Pulmonary artery endothelial cell (primary cell): ENCODE measurements around the gene SLC35D2. TPM values are rescaled to one million over a fixed set of nuclear protein-coding genes. Genes with fewer than 3 reads are reported as not detected.
"Not testable (repeated sequence)": the region's sequence is repeated elsewhere in the genome, so short reads cannot be mapped to it uniquely, and the experiment has no call there.

Source experiments
- DNase-seq: peaks from one replicate; pipeline ENCODE4 v3.0.0-alpha.2; 2011; ENCODE audit warnings: low read depth, low spot score
- total RNA-seq: library from RNA; depleted of rRNA; stranded (reverse); fragments of >200 nt; gene quantifications from 2 replicates; pipeline ENCODE4 v1.2.3, GENCODE V29; 2014

The SLC35D2 gene
- total RNA-seq, 1 donor from 2014 or later = 20.9 TPM

DNA sequence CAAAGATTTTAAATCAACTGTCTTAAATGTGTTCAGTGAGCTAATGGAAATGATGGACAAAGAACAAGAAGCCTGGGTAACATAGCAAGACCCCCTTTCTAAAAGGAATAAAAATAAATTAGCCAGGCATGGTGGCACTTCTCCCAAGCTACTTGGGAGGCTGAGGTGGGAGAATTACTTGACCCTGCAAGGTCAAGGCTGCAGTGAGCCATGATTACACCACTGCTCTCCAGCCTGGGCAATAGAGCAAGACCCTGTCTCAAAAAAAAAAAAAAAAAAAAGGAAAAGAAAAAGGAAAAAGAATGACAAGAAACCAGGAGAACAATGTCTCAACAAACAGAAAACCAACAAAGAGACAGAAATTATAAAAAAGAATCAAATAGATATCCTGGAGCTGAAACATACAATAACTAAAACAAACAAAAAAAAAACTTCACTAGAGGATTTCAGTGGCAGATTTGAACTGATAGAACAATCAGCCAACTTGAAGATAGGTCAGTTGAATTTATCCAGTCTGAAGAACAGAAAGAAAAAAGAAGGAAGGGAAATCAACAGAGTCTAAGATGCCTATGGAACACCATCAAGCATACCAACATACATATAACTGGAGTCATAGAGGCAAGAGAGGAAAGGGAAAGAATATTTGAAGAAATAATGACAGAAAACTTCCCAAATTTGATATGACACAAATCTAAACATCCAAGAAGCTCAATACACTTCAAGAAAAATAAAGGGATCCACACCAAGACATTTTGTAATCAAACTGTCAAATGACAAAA lies 16.8 kb upstream of the SLC35D2 start:
- no peak for DNase-seq

DNA sequence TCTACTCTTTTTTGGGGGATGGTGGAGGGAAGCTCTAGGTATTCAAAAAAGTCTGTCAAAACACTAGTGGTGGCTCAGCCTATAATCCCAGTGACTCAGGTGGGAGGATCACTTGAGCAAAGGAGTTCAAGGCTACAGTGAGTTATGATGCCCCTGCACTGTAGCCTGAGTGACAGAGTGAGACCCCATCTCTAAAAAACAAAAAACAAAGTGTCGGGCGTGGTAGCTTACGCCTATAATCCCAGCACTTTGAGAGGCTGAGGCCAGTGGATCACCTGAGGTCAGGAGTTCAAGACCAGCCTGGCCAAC lies 15.8 kb upstream of the SLC35D2 start:
- DNase-seq = no peak

DNA sequence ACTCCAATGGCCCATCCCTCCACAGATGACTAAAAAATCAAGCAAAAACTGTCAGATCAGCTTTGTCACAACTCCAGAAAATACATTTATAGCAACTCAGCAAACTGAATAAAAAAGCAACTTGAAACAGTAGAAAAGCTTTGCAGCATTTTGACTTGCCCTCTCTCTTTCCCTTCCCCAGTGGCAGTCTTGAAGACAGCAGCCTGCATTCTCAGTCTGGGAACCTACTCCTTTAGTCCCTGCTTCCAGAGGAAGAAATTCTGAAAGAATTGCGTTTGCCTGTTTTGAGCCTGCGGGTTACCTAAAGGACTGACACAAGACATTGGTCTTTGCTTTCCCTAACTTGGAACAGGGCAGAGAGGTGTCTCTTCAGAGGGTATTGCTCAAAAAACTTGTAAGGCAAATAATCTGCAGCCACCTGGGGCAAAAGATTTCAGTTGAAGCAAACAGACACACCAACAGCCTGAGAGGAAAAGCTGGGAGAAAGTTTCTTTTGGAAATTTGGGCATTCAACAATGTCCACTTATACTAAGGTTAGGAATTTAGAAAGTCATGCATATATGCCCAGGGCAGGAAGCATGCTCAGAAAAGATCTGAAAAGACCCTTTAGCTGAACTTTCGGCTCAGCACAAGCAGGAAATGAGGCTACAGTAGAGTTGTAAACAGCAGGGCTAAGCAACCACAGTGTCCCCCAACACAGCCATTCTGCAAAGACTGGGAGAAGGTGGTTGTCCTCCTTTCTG lies 15.2 kb upstream of the SLC35D2 start:
- DNase-seq = no peak

DNA sequence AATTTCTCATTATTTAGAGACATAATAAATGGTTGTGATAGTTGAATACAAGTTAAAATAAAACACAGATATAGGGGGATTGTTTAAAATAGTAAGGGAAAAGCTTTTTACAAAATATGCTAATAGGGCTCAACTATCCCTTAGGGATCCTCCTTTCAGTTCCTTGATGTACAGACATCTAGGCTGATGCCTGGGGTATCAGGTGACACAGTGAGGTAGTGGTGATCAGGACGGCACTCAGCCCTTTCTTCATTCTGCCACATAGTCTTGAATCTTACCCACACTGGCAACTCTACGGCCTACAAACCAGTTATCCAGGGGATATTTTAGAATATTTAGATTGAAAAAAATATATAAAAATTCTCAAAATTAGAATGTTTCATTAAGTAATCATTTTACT lies 12.5 kb upstream of the SLC35D2 start:
- no peak for DNase-seq

DNA sequence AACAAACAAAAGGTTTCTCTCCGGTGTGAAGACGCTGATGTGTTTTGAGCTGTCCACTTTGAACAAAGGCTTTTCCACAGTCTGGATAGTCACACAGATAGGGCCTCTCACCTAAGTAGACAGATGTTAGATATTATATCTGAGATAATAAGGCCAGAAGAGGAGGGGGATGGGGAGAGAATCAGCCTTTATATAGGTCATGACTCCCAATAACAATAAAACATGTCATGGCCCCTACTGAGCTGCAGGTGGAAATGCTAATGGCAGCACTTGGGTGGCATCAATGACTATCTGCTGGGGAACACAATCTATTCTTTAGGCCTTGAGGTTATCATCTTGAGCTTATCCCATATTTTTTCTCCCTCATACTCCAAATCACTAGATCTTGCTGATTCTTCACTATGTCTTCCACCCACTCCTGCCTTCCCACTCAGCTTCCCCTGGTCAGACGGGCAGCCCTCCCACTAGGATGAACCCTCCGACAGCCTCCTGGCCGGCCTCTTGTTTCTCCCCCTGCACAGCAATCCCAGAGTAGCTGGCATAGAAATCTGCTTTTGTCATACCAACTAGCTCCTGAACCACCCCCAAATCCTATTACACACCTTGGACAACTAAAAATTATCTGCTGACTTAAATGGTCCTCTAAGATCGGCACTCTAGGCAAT lies 11.5 kb upstream of the SLC35D2 start:
- DNase-seq = no peak

DNA sequence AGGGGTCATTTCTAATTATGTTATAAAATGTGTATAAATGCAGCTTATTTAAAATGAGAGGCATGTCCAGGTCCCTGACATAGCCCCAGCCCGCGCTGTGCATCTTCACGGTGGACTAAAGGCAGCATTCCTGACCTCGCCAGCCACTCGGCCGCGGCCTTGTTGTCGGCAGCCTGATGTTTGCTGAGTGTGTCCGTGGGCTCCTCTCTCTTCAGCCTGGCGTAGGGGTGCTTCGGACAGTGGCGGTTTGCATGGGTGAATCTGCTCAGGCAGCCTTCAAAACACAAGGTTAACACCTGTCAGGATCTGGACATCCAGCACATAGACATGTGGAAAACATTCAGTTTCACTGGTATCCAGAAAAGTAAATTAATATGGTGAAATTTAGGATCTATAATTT lies 8.8 kb upstream of the SLC35D2 start:
- DNase-seq = no peak

DNA sequence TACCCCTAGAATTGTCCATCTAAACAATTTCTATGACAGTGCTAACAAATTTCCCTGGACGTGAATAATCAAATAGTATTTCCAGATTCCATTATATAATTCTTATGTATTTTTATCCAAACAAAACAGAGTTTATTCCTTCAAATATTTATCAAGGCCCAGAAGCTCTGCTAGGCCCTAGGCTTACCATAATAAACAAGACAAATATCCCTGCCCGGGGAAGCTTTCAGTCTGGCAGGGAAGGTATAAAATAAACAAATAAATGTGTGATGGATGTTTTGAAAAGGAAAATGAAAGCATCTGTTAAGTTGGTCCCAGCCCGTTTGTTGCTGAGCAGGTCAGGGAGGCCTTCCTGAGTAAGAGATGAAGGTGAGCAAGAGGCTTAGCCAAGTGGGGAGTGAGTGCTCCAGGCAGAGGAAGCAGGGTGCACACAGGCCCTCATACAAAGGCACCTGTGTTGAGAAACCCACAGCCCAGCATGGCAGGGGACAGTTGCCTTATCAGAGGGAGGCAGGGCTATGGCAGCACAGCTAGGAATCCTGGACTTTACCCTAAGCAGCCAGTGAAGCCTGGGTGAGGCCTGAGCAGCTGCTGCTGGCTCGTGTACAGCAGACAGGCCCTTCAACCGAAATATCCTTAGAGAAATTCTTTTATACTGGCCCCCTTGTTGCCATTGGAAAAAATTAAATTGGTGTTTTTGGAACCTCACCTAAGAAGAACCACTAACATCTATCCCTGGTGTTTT lies 7.7 kb upstream of the SLC35D2 start:
- no peak for DNase-seq

DNA sequence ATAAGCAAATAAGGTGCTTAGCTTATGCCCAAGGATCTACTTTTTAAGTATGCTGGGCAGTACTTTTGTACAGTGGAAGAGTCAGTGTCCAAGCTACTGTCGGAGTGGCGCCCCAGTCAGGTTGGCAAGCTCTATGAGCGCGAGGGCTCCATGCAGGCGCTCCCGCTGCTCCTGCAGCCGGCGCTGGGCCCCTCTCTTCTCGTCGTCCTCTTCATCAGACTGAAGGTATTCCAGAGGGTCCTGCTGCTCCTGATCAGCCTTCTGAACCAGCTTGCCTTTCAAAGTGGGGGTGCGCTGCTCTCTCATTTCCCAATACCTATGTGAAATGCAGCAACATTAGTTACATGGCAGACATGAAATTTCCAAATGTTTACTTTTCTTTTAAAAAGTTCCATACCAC lies 4.6 kb upstream of the SLC35D2 start:
- DNase-seq = no peak

DNA sequence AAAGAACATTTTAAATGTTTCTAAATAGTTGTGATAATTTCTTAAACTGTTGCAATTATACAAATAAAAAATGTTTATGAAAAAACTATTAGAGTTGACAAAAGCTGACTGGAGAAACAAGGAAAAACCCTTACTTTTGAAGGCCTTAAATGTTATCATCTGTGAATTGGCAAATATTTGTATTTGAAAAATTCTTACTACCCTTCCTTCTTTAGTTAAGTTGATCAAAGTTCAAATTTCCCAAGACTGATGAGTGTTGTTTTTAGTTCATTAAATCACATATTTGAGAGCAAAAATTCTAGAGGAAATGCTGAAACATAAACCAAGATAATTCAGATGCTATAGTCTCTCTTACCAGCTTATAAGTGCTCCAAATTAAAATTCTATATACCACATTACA lies 2.6 kb upstream of the SLC35D2 start:
- no peak for DNase-seq

DNA sequence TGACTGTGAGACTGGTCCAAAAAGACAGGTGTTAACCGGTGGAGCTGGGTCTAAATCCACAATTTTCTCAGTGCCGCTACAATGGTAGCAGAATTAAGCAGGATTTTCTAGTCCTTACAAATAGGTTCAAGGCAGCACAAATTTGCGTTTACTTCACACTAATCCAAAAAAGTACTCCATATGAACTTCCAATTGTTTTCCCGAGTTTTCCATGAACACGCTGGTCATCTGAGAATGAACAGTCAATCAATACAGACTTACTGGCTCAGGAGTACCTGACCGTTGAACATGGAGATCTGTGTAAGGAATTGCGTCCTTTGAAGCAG lies 709 bp downstream of the SLC35D2 start:
- no peak for DNase-seq

DNA sequence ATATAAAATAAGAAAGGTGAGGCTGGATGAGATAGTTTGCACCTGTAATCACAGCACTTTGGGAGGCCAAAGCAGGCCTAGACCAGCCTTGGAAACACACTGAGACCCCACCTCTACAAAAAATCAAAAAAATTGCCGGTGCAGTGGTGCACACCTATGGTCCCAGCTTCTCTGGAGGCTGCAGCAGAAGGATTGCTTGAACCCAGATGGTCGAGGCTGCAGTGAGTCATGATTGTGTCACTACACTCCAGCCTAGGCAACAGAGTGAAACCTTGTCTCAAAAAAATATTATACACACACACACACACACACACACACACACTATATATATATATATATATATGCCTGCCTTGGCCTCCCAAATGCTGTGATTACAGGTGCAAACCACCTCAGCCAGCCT lies 1.3 kb downstream of the SLC35D2 start:
- no peak for DNase-seq

DNA sequence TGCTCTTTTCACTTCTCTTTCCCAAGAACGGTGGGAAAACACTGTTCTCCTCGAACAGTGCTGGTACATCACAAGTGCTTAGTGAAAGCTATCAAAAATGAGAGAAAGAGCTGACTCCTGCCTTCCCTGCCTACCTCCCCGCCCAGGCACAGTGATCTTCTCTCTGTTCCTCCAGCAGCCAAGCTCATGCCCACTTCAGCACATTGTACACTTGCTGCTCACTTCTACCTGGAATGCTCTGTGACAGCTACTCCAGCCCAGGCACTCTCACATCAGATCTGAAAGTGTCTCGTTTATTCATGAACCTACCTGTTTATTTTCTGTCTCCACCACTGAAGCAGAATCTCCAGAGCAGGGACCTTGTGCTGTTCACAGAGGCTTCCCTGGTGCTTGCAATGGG lies 1.8 kb downstream of the SLC35D2 start:
- no peak for DNase-seq

DNA sequence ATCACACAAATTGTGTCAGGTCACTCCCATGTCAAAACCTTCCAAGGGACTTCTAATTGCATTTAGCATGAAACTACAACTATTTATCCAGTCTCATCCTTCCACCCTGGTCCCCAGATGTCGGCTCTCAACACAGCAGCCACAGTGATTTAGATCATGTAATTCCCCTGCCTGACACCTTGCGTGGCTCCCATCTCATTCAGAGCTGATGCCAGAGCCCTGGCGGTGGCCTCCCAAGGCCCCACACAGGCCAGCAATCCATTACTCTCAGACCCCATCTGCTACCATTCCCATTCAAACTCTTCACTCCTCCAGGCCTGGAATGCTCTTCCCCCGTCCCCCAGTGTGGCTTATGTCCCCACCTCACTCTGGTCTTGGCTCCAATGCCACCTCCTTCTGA lies 2.4 kb downstream of the SLC35D2 start:
- DNase-seq = no peak

DNA sequence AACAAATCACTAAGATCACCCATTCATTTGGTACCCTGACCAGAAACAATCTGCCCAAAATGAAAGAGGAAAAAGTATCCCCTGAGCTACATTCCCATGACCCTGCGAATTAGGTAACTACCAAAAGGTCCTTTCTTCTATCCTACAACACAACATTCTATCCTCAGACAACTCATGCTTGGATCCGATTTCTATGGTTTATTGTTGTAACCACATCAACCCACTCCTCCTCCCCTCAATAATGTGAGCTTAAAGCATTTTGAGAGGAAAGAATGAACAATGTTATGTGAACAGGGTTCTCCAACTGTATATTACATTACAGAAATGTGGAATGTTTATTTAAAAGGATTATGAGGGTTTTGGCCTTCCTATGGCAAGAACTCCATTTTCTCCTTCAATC lies 4.0 kb downstream of the SLC35D2 start:
- no peak for DNase-seq

DNA sequence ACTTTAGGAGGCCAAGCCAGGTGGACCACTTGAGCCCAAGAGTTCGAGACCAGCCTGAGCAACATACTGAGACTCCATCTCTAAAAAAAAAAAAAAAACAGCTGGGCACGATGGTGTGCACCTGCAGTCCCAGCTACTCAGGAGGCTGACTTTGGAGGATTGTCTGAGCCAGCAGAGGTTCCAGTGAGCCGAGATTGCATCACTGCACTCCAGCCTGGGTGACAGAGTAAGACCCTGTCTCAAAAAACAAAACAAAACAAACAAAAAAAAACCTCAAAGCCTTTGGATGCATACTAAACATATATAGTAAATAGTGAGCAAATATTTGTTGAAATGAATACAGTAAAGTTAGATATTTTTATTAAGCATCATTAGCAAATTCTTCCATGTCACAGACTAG lies 5.3 kb downstream of the SLC35D2 start:
- no peak for DNase-seq

DNA sequence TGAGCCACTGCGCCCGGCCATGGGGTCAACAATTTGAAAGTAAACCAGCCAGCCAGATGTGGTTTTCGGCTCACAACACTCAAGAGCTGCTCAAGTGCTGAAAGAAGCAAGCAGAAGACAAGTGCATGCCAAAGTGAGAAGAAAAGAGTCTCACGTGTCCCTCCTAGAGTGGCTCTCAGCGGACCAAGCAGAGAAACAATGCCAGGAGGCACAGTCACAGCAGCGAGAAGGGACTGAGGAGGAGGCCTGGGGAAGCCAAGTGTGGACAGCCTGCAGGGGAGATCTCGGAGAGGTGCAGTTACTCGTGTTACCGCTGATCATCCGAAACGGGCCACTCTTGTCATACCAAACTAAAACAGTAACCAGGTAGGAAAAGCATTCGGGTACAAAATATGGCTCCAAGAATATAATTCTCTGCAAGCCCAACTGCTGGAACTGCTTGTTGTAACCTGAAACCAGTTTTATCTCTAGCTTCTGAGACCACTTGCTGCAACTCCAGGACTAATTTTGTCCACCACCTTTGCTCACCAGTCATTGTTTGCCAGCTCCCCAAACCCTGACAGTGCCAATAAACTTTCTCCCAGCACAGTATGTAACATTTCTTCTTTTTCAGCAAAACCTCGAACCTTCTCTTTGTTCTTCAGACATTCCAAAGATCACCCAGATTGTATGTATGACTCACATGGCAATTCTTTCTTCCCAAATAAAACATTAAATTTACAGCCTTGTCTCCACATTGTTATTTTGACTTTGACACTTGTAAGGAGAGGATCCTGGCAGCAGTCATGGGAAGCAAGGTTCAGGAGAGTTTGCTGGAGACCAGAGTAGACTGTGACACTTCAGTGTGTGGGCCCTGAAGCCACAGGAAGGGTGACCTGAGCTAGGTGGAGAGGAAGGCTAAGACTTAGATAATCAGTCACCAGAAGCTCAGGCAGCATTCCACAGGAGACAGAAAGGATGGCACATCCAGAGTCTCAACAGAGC lies 6.3 kb downstream of the SLC35D2 start:
- DNase-seq = peak; percentile 29

DNA sequence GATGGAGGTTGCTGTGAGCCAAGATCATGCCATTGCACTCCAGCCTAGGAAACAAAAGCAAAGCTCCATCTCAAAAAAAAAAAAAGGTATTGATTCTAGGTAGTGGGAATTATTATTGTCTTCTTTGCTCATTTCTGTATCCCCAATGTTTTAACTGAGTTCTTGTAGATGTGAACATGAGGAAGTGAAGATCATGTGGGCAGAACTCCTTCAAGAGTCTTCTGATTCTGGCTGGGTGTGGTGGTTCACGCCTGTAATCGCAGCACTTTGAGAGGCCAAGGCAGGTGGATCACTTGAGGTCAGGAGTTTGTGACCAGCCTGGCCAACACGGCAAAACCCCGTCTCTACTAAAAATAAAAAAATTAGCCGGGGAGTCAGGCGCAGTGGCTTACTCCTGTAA lies 8.0 kb downstream of the SLC35D2 start:
- DNase-seq = not testable (repeated sequence)

DNA sequence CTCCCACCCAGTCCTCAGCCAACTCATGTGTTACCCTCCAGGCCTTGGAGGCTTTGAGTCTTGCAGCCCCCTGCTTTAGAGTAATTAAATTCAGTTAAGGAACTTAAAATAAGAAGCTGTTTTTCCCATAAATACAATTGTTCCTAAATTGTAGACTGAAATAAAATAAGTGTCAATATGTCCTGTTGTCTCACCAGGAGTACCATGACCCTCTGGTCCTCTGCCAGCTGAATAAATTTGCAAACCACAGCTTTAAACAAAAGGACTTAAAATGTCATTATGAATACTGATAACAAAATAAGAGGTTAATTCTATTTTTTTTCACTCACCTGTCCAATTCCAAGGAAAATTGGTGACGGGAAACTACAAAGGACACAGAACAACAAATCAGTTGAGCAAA lies 15.6 kb downstream of the SLC35D2 start:
- no peak for DNase-seq

DNA sequence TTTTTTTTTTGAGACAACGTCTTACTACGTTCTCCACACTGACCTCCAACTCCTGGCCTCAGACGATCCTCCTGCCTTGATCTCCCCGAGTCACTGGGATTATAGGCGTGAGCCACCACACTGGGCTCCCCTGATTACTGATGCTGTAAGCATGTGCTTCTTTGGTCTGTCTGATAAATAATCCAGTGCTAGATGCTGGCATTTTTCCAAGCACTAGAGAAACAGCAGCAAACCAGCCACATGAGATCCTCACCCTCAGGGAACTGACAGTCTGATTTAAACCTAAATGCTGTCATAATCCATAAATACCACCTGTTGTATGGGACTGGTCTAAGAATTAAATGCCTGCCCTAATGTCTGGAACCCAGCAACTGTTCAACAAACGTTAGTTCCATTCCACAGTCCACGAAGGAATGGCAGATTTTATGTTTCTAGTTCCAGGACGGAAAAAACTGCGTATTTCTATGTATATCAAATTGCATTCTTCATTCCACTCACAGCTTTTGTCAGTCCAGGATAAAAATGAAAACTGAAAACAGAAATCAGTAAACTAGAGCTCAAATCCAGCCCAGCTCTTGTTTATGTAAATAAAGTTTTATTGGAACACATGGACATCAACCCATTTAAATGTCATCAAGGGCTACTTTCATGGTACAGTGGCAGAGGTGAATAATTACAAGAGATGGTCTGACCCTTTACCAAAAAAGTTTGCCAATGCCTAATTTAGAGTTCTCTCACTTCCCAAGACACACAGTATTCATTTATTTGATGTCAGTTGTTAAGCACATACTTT lies 20.1 kb downstream of the SLC35D2 start:
- no peak for DNase-seq

DNA sequence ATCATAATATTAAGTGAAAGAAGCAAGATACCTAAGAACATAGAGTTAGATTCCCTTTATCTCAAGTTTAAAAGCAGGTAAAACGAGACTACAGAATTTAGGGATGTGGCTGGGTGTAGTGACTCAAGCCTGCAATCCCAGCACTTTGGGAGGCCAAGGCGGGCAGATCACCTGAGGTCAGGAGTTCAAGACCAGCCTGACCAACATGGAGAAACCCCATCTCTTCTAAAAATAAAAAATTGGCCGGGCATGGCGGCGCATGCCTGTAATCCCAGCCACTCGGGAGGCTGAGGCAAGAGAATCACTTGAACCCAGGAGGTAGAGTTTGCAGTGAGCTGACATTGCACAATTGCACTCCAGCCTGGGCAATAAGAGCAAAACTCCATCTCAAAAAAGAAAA lies 21.4 kb downstream of the SLC35D2 start:
- not testable (repeated sequence) for DNase-seq
